GM12892 (cell line): ENCODE measurements around the gene SLC25A25.

Experiments
- POLR2A ChIP-seq: IDR thresholded peaks from 2 replicates; pipeline ENCODE4 v1.6.1; 2011; ENCODE audit warnings: low read depth, low read length, control low read depth
- POLR2AphosphoS5 ChIP-seq: IDR thresholded peaks from 2 replicates; pipeline ENCODE4 v1.6.1; 2011; ENCODE audit warnings: low read depth, low read length, control low read depth
- TAF1 ChIP-seq: IDR thresholded peaks from 2 replicates; pipeline ENCODE4 v1.6.1; 2011; ENCODE audit warnings: low read depth, mild to moderate bottlenecking, control low read depth, low read length, borderline replicate concordance

- TF ChIP-seq TAF1 (no peak), POLR2A (no peak), POLR2AphosphoS5 (no peak)
These were observed 15.9 kb upstream of the SLC25A25 start for GRCh38 chr9:128051932-128052709.
